ENCODE data around the gene AXL.
A peak's percentile ranks its signal among the peaks of the same experiment; 100 is the strongest.
"Not testable (repeated sequence)": the region's sequence is repeated elsewhere in the genome, so short reads cannot be mapped to it uniquely, and the experiment has no call there.

Gene AXL

GRCh38 chr19:41263042-41263849 lies 44.2 kb downstream of the AXL start:
- peaks cover 27% of the 10 kb centered on the region for H3K36me3 Mint-ChIP-seq
- peaks cover 42% of the 10 kb centered on the region for H3K4me1 Mint-ChIP-seq
- peak overlapping the region; percentile 100 for H3K27ac Mint-ChIP-seq
- H3K27me3 Mint-ChIP-seq: peaks cover 11% of the 10 kb centered on the region
- peak; percentile 89 for DNase-seq
- CTCF ChIA-PET: interaction anchor here (1.0 to 7.8 kb wide), 8 partner anchors 35 to 137 kb away, joined by 3 to 92 read pairs (median 5); partner anchors contain the start of genes B9D2 and CCDC97
- H3K4me3 Mint-ChIP-seq: peak overlapping the region; percentile 79
- H3K9me3 Mint-ChIP-seq: no peaks in the 10 kb centered on the region

GRCh38 chr19:41263850-41264580 lies 45.0 kb downstream of the AXL start, which contains the start of gene HNRNPUL1:
Gene HNRNPUL1, plus strand, starts transcription at chr19:41264372. Its CDS starts 132 bp downstream, at chr19:41264504.
- peak; percentile 99 for DNase-seq
- Mint-ChIP-seq H3K9me3 (no peaks in the 10 kb centered on the region), H3K36me3 (peaks cover 34% of the 10 kb centered on the region), H3K27ac (peak within 1 kb of the TSS; percentile 100), H3K27me3 (peaks cover 11% of the 10 kb centered on the region), H3K4me1 (peaks cover 45% of the 10 kb centered on the region), H3K4me3 (peak within 1 kb of the TSS; percentile 79)
- CTCF ChIA-PET: interaction anchor here (1.2 to 7.8 kb wide), 7 partner anchors 34 to 175 kb away, joined by 4 to 92 read pairs (median 5); partner anchors contain the start of genes B9D2, CCDC97 and DMAC2

DNA sequence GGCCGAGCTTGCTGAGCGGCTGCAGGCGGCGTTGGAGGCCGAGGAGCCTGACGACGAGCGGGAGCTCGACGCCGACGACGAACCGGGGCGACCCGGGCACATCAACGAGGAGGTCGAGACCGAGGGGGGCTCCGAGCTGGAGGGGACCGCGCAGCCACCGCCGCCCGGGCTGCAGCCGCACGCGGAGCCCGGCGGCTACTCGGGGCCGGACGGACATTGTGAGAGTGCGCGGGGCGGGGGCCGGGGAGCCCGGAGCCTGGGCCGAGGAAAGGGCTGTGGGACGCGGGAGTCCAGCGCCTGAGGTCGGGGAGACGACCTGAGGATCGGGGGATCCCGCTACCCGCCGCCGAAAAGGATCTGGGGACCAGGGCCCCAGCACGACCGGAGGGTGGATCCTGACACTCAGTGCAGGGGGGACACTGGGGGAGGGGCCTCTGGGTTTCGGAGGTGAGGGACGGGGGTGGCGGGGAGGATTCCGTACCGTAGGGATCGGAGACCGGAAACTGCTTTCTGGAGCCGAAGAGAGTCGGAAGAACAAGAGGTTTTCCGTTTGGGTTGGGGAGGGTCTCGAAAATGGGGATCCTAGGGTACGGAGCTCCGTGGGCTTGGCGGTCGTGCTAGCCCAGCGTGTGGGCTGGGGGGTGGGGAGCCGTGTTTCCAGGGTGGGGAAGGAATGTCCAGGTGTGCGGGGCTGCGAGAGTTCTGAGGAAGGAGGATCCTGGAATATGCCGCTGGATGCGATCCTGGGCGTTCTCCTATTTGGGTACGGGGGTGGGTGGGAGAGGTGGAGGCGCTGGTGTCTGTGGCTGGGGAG lies 45.8 kb downstream of the AXL start:
- peak; percentile 74 for DNase-seq
- peaks cover 45% of the 10 kb centered on the region for H3K4me1 Mint-ChIP-seq
- no peaks in the 10 kb centered on the region for H3K9me3 Mint-ChIP-seq

GRCh38 chr19:41265395-41266153 lies 46.6 kb downstream of the AXL start:
- peak overlapping the region; percentile 100 for H3K27ac Mint-ChIP-seq
- peak overlapping the region; percentile 79 for H3K4me3 Mint-ChIP-seq
- DNase-seq: no peak
- CTCF ChIA-PET: interaction anchor here (1.1 to 7.8 kb wide), 5 partner anchors 9 to 174 kb away, joined by 3 to 92 read pairs (median 5); partner anchors contain the start of genes CCDC97 and DMAC2
- peaks cover 3% of the 10 kb centered on the region for H3K27me3 Mint-ChIP-seq
- H3K36me3 Mint-ChIP-seq: peaks cover 39% of the 10 kb centered on the region
- H3K9me3 Mint-ChIP-seq: no peaks in the 10 kb centered on the region
- peaks cover 45% of the 10 kb centered on the region for H3K4me1 Mint-ChIP-seq

More for the DNA sequence above, 45.8 kb downstream of the AXL start:
- H3K36me3 Mint-ChIP-seq: peaks cover 37% of the 10 kb centered on the region
- CTCF ChIA-PET: interaction anchor here (1.3 to 7.8 kb wide), 5 partner anchors 10 to 174 kb away, joined by 3 to 92 read pairs (median 13); partner anchors contain the start of genes CCDC97 and DMAC2
- peak overlapping the region; percentile 100 for H3K27ac Mint-ChIP-seq
- peaks cover 5% of the 10 kb centered on the region for H3K27me3 Mint-ChIP-seq
- H3K4me3 Mint-ChIP-seq: peak overlapping the region; percentile 79

DNA sequence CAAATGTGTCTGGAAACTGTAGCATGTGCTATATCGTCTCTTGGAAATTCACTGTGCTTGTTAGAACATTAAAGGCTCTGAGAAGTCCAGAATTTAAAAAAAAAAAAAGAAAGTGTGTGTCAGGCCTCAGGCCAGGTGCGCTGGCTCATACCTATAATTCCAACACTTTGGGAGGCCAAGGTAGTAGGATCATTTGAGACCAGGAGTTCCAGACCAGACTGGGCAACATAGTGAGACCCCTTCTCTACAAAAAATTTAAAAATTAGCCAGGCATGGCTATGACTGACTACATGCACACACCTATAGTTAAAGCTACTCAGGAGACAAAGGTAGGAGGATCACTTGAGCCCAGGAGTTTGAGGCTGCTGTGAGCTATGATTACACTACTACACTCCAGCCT lies 50.0 kb downstream of the AXL start:
- DNase-seq: no peak
- no peaks in the 10 kb centered on the region for H3K27me3 Mint-ChIP-seq
- H3K9me3 Mint-ChIP-seq: no peaks in the 10 kb centered on the region
- CTCF ChIA-PET: no interaction called here
- peaks cover 31% of the 10 kb centered on the region for H3K4me1 Mint-ChIP-seq
- H3K27ac Mint-ChIP-seq: no peak overlapping the region
- peaks cover 70% of the 10 kb centered on the region for H3K36me3 Mint-ChIP-seq
- no peak overlapping the region for H3K4me3 Mint-ChIP-seq

DNA sequence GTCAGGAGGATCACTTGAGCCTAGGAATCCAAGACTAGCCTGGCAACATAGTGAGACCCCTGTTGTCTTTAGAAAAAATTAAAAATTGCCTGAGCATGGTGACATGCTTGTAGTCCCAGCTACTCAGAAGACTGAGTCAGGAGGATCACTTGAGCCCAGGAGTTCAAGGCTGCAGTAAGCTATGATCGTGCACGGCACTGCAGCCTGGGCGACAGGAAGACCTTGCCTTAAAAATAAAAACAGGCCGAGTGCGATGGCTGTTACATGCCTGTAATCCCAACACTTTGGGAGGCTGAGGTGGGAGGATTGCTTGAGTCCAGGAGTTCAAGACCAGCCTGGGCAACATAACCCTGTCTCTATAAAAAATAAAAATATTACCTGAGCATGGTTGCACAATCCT lies 50.5 kb downstream of the AXL start:
- no peak overlapping the region for H3K4me3 Mint-ChIP-seq
- no peaks in the 10 kb centered on the region for H3K27me3 Mint-ChIP-seq
- no peak overlapping the region for H3K27ac Mint-ChIP-seq
- no peaks in the 10 kb centered on the region for H3K9me3 Mint-ChIP-seq
- no peak for DNase-seq
- CTCF ChIA-PET: no interaction called here
- peaks cover 75% of the 10 kb centered on the region for H3K36me3 Mint-ChIP-seq
- H3K4me1 Mint-ChIP-seq: peaks cover 31% of the 10 kb centered on the region

DNA sequence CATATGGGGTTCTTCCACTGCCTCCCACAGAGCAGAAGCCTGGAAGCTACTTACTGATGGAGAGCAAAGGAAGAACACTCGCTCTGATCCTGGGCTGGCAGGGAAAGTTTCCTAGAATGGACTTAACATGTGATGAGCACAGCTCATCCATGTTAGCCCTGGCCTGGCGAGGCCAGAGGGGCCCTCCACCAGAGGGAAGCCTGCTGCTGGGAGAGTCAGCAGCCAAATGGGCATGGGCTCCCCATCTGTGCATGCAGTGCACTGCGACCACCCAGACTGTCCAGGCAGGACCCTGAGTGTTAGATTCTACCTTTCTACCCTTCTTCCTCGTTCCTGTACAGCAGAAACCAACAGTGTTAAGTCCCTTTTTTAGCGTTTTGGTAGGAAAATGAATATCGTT lies 54.1 kb downstream of the AXL start:
- Mint-ChIP-seq H3K36me3 (peaks cover 70% of the 10 kb centered on the region), H3K4me1 (peaks cover 3% of the 10 kb centered on the region), H3K9me3 (no peaks in the 10 kb centered on the region), H3K4me3 (no peak overlapping the region), H3K27ac (no peak overlapping the region), H3K27me3 (no peaks in the 10 kb centered on the region)
- CTCF ChIA-PET: no interaction called here
- no peak for DNase-seq

- CTCF ChIA-PET: interaction anchor here (0.7 to 2.1 kb wide), 3 partner anchors 9 to 34 kb away, joined by 3 to 5 read pairs (median 3); no protein-coding TSS in a partner anchor
- peak overlapping the region; percentile 25 for H3K27ac Mint-ChIP-seq
- DNase-seq: no peak
- H3K36me3 Mint-ChIP-seq: peaks cover 71% of the 10 kb centered on the region
- H3K4me1 Mint-ChIP-seq: no peaks in the 10 kb centered on the region
- H3K4me3 Mint-ChIP-seq: no peak overlapping the region
- H3K9me3 Mint-ChIP-seq: no peaks in the 10 kb centered on the region
- H3K27me3 Mint-ChIP-seq: no peaks in the 10 kb centered on the region
These were observed 55.8 kb downstream of the AXL start for GRCh38 chr19:41274802-41275201.

GRCh38 chr19:41276231-41276630 lies 57.2 kb downstream of the AXL start:
- Mint-ChIP-seq H3K4me1 (no peaks in the 10 kb centered on the region), H3K4me3 (no peak overlapping the region), H3K9me3 (no peaks in the 10 kb centered on the region), H3K27me3 (no peaks in the 10 kb centered on the region), H3K36me3 (peaks cover 74% of the 10 kb centered on the region), H3K27ac (no peak overlapping the region)
- CTCF ChIA-PET: interaction anchor here (2.1 kb wide), 1 partner anchor 32 kb away, joined by 5 read pairs; no protein-coding TSS in a partner anchor
- DNase-seq: no peak

DNA sequence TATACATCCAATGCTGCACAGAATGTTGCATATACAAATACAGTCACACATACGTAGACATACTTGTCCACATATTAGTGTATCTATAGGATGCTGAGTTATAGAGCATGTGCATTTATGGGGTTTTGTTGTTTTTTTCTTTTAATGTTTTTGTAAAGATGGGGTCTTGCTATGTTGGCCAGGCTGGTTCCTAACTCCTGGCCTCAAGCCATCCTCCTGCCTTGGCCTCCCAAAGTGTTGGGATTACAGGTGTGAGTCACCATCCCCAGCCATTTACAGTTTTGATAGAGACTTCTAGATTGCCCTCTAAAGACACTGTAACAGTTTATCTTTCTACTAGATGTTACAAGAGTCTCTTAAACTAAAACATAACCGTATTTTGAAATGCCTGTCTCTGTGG lies 59.5 kb downstream of the AXL start:
- H3K36me3 Mint-ChIP-seq: peaks cover 69% of the 10 kb centered on the region
- no peaks in the 10 kb centered on the region for H3K9me3 Mint-ChIP-seq
- CTCF ChIA-PET: no interaction called here
- DNase-seq: no peak
- no peak overlapping the region for H3K27ac Mint-ChIP-seq
- H3K27me3 Mint-ChIP-seq: no peaks in the 10 kb centered on the region
- H3K4me1 Mint-ChIP-seq: no peaks in the 10 kb centered on the region
- H3K4me3 Mint-ChIP-seq: no peak overlapping the region

- H3K27ac Mint-ChIP-seq: peak overlapping the region; percentile 71
- peaks cover 7% of the 10 kb centered on the region for H3K4me1 Mint-ChIP-seq
- CTCF ChIA-PET: interaction anchor here (0.8 to 1.2 kb wide), 2 partner anchors 20 to 159 kb away, joined by 3 read pairs; no protein-coding TSS in a partner anchor
- H3K4me3 Mint-ChIP-seq: no peak overlapping the region
- no peaks in the 10 kb centered on the region for H3K9me3 Mint-ChIP-seq
- H3K36me3 Mint-ChIP-seq: peaks cover 68% of the 10 kb centered on the region
- H3K27me3 Mint-ChIP-seq: no peaks in the 10 kb centered on the region
- no peak for DNase-seq
These were observed 69.9 kb downstream of the AXL start for GRCh38 chr19:41288673-41289530.

GRCh38 chr19:41289814-41290213 lies 70.8 kb downstream of the AXL start:
- DNase-seq, H3K4me1 Mint-ChIP-seq, H3K4me3 Mint-ChIP-seq, H3K27ac Mint-ChIP-seq, H3K27me3 Mint-ChIP-seq, CTCF ChIA-PET, H3K9me3 Mint-ChIP-seq: not testable (repeated sequence)
- H3K36me3 Mint-ChIP-seq: peaks cover 73% of the 10 kb centered on the region
